NCI-H82 treated with DMSO at 0.1 percent for 48 hours (cell line): ENCODE measurements around the gene FES.
"Not testable (repeated sequence)": the region's sequence is repeated elsewhere in the genome, so short reads cannot be mapped to it uniquely, and the experiment has no call there.

Experiments used
- DNase-seq: peaks from one replicate; lab custom pipeline; 2025; ENCODE audit not compliant: unreplicated experiment; lab: John Stamatoyannopoulos, UW

The FES gene

GRCh38 chr15:90907838-90908507 is 23.7 kb downstream of the FES start:
- no peak for DNase-seq

GRCh38 chr15:90909449-90909848 is 25.1 kb downstream of the FES start:
- not testable (repeated sequence) for DNase-seq

- DNase-seq = no peak
These were observed 25.7 kb downstream of the FES start for GRCh38 chr15:90909976-90910375.

- DNase-seq = no peak
These were observed 26.4 kb downstream of the FES start for GRCh38 chr15:90910441-90911301.

GRCh38 chr15:90911302-90911623 is 27.0 kb downstream of the FES start:
- no peak for DNase-seq

GRCh38 chr15:90911906-90912769 is 27.8 kb downstream of the FES start:
- no peak for DNase-seq

- DNase-seq = no peak
These were observed 28.4 kb downstream of the FES start for GRCh38 chr15:90912770-90913075.

- DNase-seq = no peak
These were observed 29.2 kb downstream of the FES start for GRCh38 chr15:90913398-90913944.

- no peak for DNase-seq
These were observed 30.2 kb downstream of the FES start for GRCh38 chr15:90914305-90915080.

- no peak for DNase-seq
These were observed 31.0 kb downstream of the FES start for GRCh38 chr15:90915216-90915807.

GRCh38 chr15:90915808-90916440 is 31.6 kb downstream of the FES start:
- DNase-seq = no peak

- no peak for DNase-seq
These were observed 32.2 kb downstream of the FES start for GRCh38 chr15:90916461-90916860.

- no peak for DNase-seq
These were observed 33.3 kb downstream of the FES start for GRCh38 chr15:90917569-90917968.

GRCh38 chr15:90918034-90918788 is 33.9 kb downstream of the FES start:
- DNase-seq = no peak

- DNase-seq = no peak
These were observed 34.5 kb downstream of the FES start for GRCh38 chr15:90918835-90919234.

GRCh38 chr15:90921887-90922286 is 37.6 kb downstream of the FES start:
- DNase-seq = no peak

- not testable (repeated sequence) for DNase-seq
These were observed 38.5 kb downstream of the FES start for GRCh38 chr15:90922712-90923322.

GRCh38 chr15:90924375-90924774 is 40.1 kb downstream of the FES start:
- DNase-seq = no peak

GRCh38 chr15:90926766-90927165 is 42.5 kb downstream of the FES start:
- not testable (repeated sequence) for DNase-seq
